K562 treated with DMSO at 1 percent for 24 hours (cell line): ENCODE measurements around the gene PIAS2. TPM values are rescaled to one million over a fixed set of nuclear protein-coding genes. Genes with fewer than 3 reads are reported as not detected.

Source experiments
- total RNA-seq: library from RNA; unstranded; fragments of 300-600 nt; gene quantifications from 2 replicates; pipeline ENCODE4 v1.2.3, GENCODE V29; 2022; ENCODE audit warnings: low read depth; ENCODE audit not compliant: insufficient read depth

The PIAS2 gene, protein sequence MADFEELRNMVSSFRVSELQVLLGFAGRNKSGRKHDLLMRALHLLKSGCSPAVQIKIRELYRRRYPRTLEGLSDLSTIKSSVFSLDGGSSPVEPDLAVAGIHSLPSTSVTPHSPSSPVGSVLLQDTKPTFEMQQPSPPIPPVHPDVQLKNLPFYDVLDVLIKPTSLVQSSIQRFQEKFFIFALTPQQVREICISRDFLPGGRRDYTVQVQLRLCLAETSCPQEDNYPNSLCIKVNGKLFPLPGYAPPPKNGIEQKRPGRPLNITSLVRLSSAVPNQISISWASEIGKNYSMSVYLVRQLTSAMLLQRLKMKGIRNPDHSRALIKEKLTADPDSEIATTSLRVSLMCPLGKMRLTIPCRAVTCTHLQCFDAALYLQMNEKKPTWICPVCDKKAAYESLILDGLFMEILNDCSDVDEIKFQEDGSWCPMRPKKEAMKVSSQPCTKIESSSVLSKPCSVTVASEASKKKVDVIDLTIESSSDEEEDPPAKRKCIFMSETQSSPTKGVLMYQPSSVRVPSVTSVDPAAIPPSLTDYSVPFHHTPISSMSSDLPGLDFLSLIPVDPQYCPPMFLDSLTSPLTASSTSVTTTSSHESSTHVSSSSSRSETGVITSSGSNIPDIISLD
- total RNA-seq = 7.7 and 9.1 TPM in 2 replicates

DNA sequence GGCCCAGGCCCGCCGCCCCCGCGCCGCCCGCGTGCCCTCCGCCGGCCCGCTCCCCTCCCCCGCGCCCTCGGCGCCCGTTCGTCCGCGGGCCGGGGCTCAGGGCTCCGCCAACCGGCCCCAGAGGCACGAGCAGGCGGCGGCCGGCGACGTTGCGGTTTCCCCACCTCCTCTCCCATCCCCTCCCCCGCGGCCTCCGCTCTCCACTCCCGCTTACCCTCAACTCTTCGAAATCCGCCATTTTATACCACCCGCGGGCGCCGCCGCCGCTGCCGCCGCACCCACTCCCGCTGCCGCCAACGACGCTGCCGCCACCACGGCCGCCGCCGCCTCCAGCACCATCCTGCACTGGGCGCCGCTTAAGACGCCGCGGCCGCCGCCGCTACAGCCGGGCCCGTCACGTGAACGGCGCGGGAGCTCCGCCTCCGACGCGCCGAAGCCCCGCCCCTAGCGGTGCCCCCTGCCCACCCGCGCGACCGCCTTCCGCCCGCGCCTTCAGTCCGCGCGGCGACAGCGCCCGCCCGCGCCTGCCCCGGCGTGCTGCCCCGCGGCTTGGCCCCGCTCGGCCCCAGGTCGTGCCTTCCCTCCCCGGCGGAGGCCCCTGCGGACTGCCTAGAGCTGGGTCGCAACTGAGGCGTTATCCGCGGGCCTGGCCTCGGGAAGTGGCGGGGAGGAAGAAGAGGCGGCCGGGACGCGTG, at the start of gene PIAS2, which contains the start of gene KATNAL2:
Gene PIAS2, minus strand, starts transcription at position 400 of the 695 bp plus-strand sequence. Its CDS starts 162 bp downstream, at position 238.
Gene KATNAL2, plus strand, starts transcription at position 495 of the 695 bp plus-strand sequence. CDS start 29,271 bp downstream, outside the sequence.

DNA sequence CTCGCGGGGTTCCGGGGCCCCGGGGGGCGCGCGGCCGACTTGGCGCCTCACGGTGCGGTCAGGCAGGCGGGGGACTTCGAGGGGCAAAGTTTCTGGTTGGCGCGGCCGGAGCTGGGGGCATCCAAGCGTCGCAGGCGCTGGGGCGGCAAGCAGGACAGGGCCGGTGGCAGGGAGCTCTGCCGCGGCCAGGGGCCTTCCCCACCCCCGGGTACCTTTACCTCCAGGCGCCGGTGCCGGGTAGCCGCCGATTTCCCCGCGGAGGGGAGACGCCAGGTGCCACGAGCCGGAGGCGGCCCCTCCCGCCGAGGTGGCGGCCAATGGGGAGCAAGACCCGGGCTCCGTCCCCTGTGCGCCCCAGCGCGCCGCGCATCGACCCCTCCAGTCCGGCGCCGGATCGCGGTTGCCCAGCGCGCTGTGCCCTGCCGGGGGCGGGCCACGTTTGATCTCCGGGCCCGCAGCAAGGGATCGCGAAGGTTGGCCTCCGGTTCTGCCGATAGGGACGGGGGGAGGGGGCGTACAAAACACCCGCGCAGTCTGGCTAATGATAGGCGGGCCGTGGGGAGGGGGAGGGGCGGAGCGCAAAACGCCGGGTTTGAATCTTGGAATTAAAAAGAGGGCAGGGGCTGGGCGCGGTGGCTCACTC, 160.6 kb downstream of the PIAS2 start, which contains the start of gene ST8SIA5:
Gene ST8SIA5, minus strand, starts transcription at position 495 of the 643 bp plus-strand sequence. CDS start 545 bp downstream, outside the sequence.

Other genes starting within 250 kb of the PIAS2 start
- gene ST8SIA5, start 160.5 kb downstream of the PIAS2 start, total RNA-seq = 0.58 TPM in 1 of 2 replicates, not detected in the other
- gene KATNAL2, start 95 bp upstream of the PIAS2 start, total RNA-seq = 0.73 and 2.0 TPM in 2 replicates
- gene ELOA2, start 118.1 kb upstream of the PIAS2 start, total RNA-seq = not detected in 2 replicates
- gene HDHD2, start 233.0 kb upstream of the PIAS2 start, total RNA-seq = 24.8 and 29.0 TPM in 2 replicates